ENCODE measurements around the gene RAD9B. TPM values are rescaled to one million over a fixed set of nuclear protein-coding genes. Genes with fewer than 3 reads are reported as not detected.

Gene RAD9B
- total RNA-seq, 1 donor from 2014 or later = 0.64 TPM

GRCh38 chr12:110537605-110538409, 35.7 kb downstream of the RAD9B start:
- H3K27ac Mint-ChIP-seq (ENCODE audit: unreplicated experiment) = peak overlapping the region; percentile 20

GRCh38 chr12:110538869-110539622, 36.9 kb downstream of the RAD9B start:
- H3K4me1 Mint-ChIP-seq (ENCODE audit: unreplicated experiment) = peaks cover 14% of the 10 kb centered on the region
- H3K27me3 Mint-ChIP-seq (ENCODE audit: unreplicated experiment) = no peaks in the 10 kb centered on the region
- TF ChIP-seq CTCF (IDR thresholded peaks at IDR 0.05) = no peak
- no peak for DNase-seq (ENCODE audit: extremely low spot score, unreplicated experiment)
- H3K36me3 Mint-ChIP-seq (ENCODE audit: unreplicated experiment) = peaks cover 23% of the 10 kb centered on the region
- no peak overlapping the region for H3K4me3 Mint-ChIP-seq (ENCODE audit: unreplicated experiment)
- H3K9me3 Mint-ChIP-seq (ENCODE audit: unreplicated experiment) = no peaks in the 10 kb centered on the region
- no peak overlapping the region for H3K27ac Mint-ChIP-seq (ENCODE audit: unreplicated experiment)

More at GRCh38 chr12:110537605-110538409, 35.7 kb downstream of the RAD9B start:
- no peak for TF ChIP-seq CTCF (IDR thresholded peaks at IDR 0.05)
- H3K27me3 Mint-ChIP-seq (ENCODE audit: unreplicated experiment) = no peaks in the 10 kb centered on the region
- no peaks in the 10 kb centered on the region for H3K9me3 Mint-ChIP-seq (ENCODE audit: unreplicated experiment)
- H3K4me1 Mint-ChIP-seq (ENCODE audit: unreplicated experiment) = peaks cover 2% of the 10 kb centered on the region
- DNase-seq (ENCODE audit: extremely low spot score, unreplicated experiment) = no peak
- H3K36me3 Mint-ChIP-seq (ENCODE audit: unreplicated experiment) = peaks cover 19% of the 10 kb centered on the region
- no peak overlapping the region for H3K4me3 Mint-ChIP-seq (ENCODE audit: unreplicated experiment)

DNA sequence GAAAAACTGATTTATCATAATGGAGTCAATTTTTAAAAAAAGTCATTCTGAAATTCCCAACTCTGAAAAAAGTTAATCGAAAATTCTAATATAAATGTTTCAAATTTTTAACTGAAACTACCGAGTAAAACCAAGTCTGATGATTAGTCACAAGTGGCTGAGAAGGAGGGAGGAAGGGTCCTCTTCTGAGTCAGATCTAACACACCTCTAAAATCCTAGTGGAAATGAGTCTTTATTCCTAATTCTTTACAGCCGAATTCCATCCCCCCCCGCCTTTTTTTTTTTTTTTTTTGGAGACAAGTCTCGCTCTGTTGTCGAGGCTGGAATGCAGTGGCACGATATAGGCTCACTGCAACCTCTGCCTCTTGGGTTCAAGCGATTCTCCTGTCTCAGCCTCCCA, 37.9 kb downstream of the RAD9B start:
- no peak overlapping the region for H3K4me3 Mint-ChIP-seq (ENCODE audit: unreplicated experiment)
- no peak overlapping the region for H3K27ac Mint-ChIP-seq (ENCODE audit: unreplicated experiment)
- H3K36me3 Mint-ChIP-seq (ENCODE audit: unreplicated experiment) = peaks cover 23% of the 10 kb centered on the region
- H3K4me1 Mint-ChIP-seq (ENCODE audit: unreplicated experiment) = peaks cover 17% of the 10 kb centered on the region
- H3K9me3 Mint-ChIP-seq (ENCODE audit: unreplicated experiment) = no peaks in the 10 kb centered on the region
- no peak for TF ChIP-seq CTCF (IDR thresholded peaks at IDR 0.05)
- no peak for DNase-seq (ENCODE audit: extremely low spot score, unreplicated experiment)
- no peaks in the 10 kb centered on the region for H3K27me3 Mint-ChIP-seq (ENCODE audit: unreplicated experiment)

GRCh38 chr12:110543252-110543959, 41.3 kb downstream of the RAD9B start:
- no peak for DNase-seq (ENCODE audit: extremely low spot score, unreplicated experiment)
- H3K4me1 Mint-ChIP-seq (ENCODE audit: unreplicated experiment) = peaks cover 40% of the 10 kb centered on the region

More at GRCh38 chr12:110543252-110543959, 41.3 kb downstream of the RAD9B start:
- H3K27ac Mint-ChIP-seq (ENCODE audit: unreplicated experiment) = peak overlapping the region; percentile 62
- H3K4me3 Mint-ChIP-seq (ENCODE audit: unreplicated experiment) = peak overlapping the region; percentile 23
- H3K9me3 Mint-ChIP-seq (ENCODE audit: unreplicated experiment) = no peaks in the 10 kb centered on the region
- no peak for TF ChIP-seq CTCF (IDR thresholded peaks at IDR 0.05)
- H3K36me3 Mint-ChIP-seq (ENCODE audit: unreplicated experiment) = peaks cover 17% of the 10 kb centered on the region
- H3K27me3 Mint-ChIP-seq (ENCODE audit: unreplicated experiment) = no peaks in the 10 kb centered on the region

Data from osteocyte (in vitro differentiated cells).